GM19468 (cell line): Measurements from ENCODE around the gene NUDT4B.
"Not testable (repeated sequence)": the region's sequence is repeated elsewhere in the genome, so short reads cannot be mapped to it uniquely, and the experiment has no call there.

Experiments
- ATAC-seq: cut with Tn5 transposase; IDR thresholded peaks from one replicate; pipeline ENCODE4 v1.9.1; 2021; ENCODE audit warnings: mild to moderate bottlenecking, moderate library complexity, moderate number of reproducible peaks; ENCODE audit not compliant: unreplicated experiment; ENCODE audit errors: extremely low read depth

Gene NUDT4B

GRCh38 chr1:148734311-148734662 lies 14.3 kb upstream of the NUDT4B start:
- ATAC-seq: not testable (repeated sequence)

- ATAC-seq: not testable (repeated sequence)
Measured at GRCh38 chr1:148735538-148735937, 13.0 kb upstream of the NUDT4B start.

- ATAC-seq: not testable (repeated sequence)
Measured at GRCh38 chr1:148738667-148739066, 9.9 kb upstream of the NUDT4B start.

GRCh38 chr1:148743200-148743599 lies 5.4 kb upstream of the NUDT4B start:
- not testable (repeated sequence) for ATAC-seq

- ATAC-seq: not testable (repeated sequence)
Measured at GRCh38 chr1:148743726-148744720, 4.6 kb upstream of the NUDT4B start.

- ATAC-seq: not testable (repeated sequence)
Measured at GRCh38 chr1:148749335-148749681, 734 bp downstream of the NUDT4B start.

- ATAC-seq: not testable (repeated sequence)
Measured at GRCh38 chr1:148756231-148756630, 7.7 kb downstream of the NUDT4B start.

GRCh38 chr1:148757446-148757845 lies 8.9 kb downstream of the NUDT4B start:
- not testable (repeated sequence) for ATAC-seq

- ATAC-seq: peak; percentile 91
Measured at GRCh38 chr1:148758412-148758811, 9.8 kb downstream of the NUDT4B start.

- not testable (repeated sequence) for ATAC-seq
Measured at GRCh38 chr1:148758925-148759324, 10.4 kb downstream of the NUDT4B start.

GRCh38 chr1:148759749-148760148 lies 11.2 kb downstream of the NUDT4B start:
- not testable (repeated sequence) for ATAC-seq

GRCh38 chr1:148760206-148760605 lies 11.6 kb downstream of the NUDT4B start:
- ATAC-seq: not testable (repeated sequence)

- ATAC-seq: not testable (repeated sequence)
Measured at GRCh38 chr1:148761360-148761759, 12.8 kb downstream of the NUDT4B start.

- not testable (repeated sequence) for ATAC-seq
Measured at GRCh38 chr1:148765238-148766019, 16.9 kb downstream of the NUDT4B start.

GRCh38 chr1:148768541-148768940 lies 20.0 kb downstream of the NUDT4B start:
- ATAC-seq: not testable (repeated sequence)

GRCh38 chr1:148769495-148769894 lies 20.9 kb downstream of the NUDT4B start:
- not testable (repeated sequence) for ATAC-seq

- not testable (repeated sequence) for ATAC-seq
Measured at GRCh38 chr1:148773690-148774089, 25.1 kb downstream of the NUDT4B start.

GRCh38 chr1:148774102-148774501 lies 25.5 kb downstream of the NUDT4B start:
- ATAC-seq: not testable (repeated sequence)

GRCh38 chr1:148775263-148775662 lies 26.7 kb downstream of the NUDT4B start:
- not testable (repeated sequence) for ATAC-seq

- not testable (repeated sequence) for ATAC-seq
Measured at GRCh38 chr1:148777649-148778048, 29.1 kb downstream of the NUDT4B start.

GRCh38 chr1:148780404-148780803 lies 31.8 kb downstream of the NUDT4B start:
- not testable (repeated sequence) for ATAC-seq
